GM23338 (cell line): ENCODE data around the gene ANKRD55. TPM values are rescaled to one million over a fixed set of nuclear protein-coding genes. Genes with fewer than 3 reads are reported as not detected.

Experiments used
- ATAC-seq: fragments of 200-7000 bp; cut with Tn5 transposase; 3 replicates; pipeline ENCODE4 v1.9.1; 2020
- DNase-seq: peaks from one replicate; pipeline ENCODE4 v3.0.0-alpha.2; 2015; ENCODE audit warnings: low spot score
- H2AFZ ChIP-seq: fragments of 200-600 bp; sonication (generic); 2 replicates; pipeline ENCODE4 v1.8.0; 2016; ENCODE audit warnings: antibody characterized with exemption, mild to moderate bottlenecking, moderate library complexity
- H3F3A ChIP-seq: fragments of 200-600 bp; sonication (generic); replicated peaks from 2 replicates; pipeline ENCODE4 v1.8.0; 2017; ENCODE audit warnings: antibody characterized with exemption, mixed run types, low read depth
- H3K27ac ChIP-seq: fragments of 200-600 bp; sonication (generic); 2 replicates; pipeline ENCODE4 v1.6.1; 2016; ENCODE audit warnings: low read depth
- H3K27me3 ChIP-seq: fragments of 200-600 bp; sonication (generic); 2 replicates; pipeline ENCODE4 v1.8.0; 2016; ENCODE audit warnings: mild to moderate bottlenecking, mixed run types, moderate library complexity; ENCODE audit not compliant: insufficient read depth
- H3K36me3 ChIP-seq: fragments of 200-600 bp; sonication (generic); 2 replicates; pipeline ENCODE4 v1.8.0; 2016; ENCODE audit warnings: mild to moderate bottlenecking; ENCODE audit not compliant: insufficient read depth
- H3K4me1 ChIP-seq: fragments of 200-600 bp; sonication (generic); 2 replicates; pipeline ENCODE4 v1.8.0; 2016; ENCODE audit warnings: mild to moderate bottlenecking, moderate library complexity; ENCODE audit not compliant: insufficient read depth
- H3K4me2 ChIP-seq: fragments of 200-600 bp; sonication (generic); 2 replicates; pipeline ENCODE4 v1.7.1; 2017; ENCODE audit warnings: mixed run types
- H3K4me3 ChIP-seq: fragments of 200-600 bp; sonication (generic); 2 replicates; pipeline ENCODE4 v1.6.1; 2016; ENCODE audit warnings: mixed run types
- H3K79me2 ChIP-seq: fragments of 200-600 bp; sonication (generic); replicated peaks from 2 replicates; pipeline ENCODE4 v1.8.0; 2017; ENCODE audit warnings: mild to moderate bottlenecking; ENCODE audit not compliant: insufficient read depth
- H3K9me2 ChIP-seq: fragments of 200-600 bp; sonication (generic); 2 replicates; pipeline ENCODE4 v1.8.0; 2017; ENCODE audit not compliant: insufficient read depth
- H4K20me1 ChIP-seq: fragments of 200-600 bp; sonication (generic); replicated peaks from 2 replicates; pipeline ENCODE4 v1.8.0; 2017; ENCODE audit warnings: mild to moderate bottlenecking; ENCODE audit not compliant: insufficient read depth
- H3K27ac Mint-ChIP-seq: 2 replicates; pipeline ENCODE4 v1.8.0; 2020; ENCODE audit warnings: inconsistent platforms, mild to moderate bottlenecking, moderate library complexity, mixed read lengths
- H3K27me3 Mint-ChIP-seq: 3 replicates; pipeline ENCODE4 v1.8.0; 2022; ENCODE audit warnings: low read depth, mild to moderate bottlenecking, moderate library complexity, mixed read lengths, inconsistent platforms; ENCODE audit not compliant: insufficient read depth, poor library complexity
- H3K36me3 Mint-ChIP-seq: 3 replicates; pipeline ENCODE4 v1.8.0; 2021; ENCODE audit warnings: low read depth, mild to moderate bottlenecking, inconsistent platforms, moderate library complexity, mixed read lengths
- H3K4me1 Mint-ChIP-seq: 3 replicates; pipeline ENCODE4 v1.8.0; 2020; ENCODE audit warnings: mild to moderate bottlenecking, inconsistent platforms, mixed read lengths
- H3K4me3 Mint-ChIP-seq: 3 replicates; pipeline ENCODE4 v1.8.0; 2021; ENCODE audit warnings: moderate library complexity, mild to moderate bottlenecking, inconsistent platforms, mixed read lengths
- H3K9me3 Mint-ChIP-seq: 3 replicates; pipeline ENCODE4 v1.8.0; 2020; ENCODE audit warnings: moderate library complexity, mild to moderate bottlenecking, inconsistent platforms, mixed read lengths
- CREB1 ChIP-seq: fragments of 250-450 bp; sonication (Bioruptor Pico); IDR thresholded peaks from 2 replicates; pipeline ENCODE4 v1.5.0; 2020; ENCODE audit warnings: low read depth, mild to moderate bottlenecking, moderate library complexity
- EZH2 ChIP-seq: fragments of 200-600 bp; sonication (generic); IDR thresholded peaks from one replicate; pipeline ENCODE4 v1.8.0; 2017; ENCODE audit warnings: antibody characterized with exemption, mild to moderate bottlenecking, low read depth; ENCODE audit not compliant: unreplicated experiment
- NANOG ChIP-seq: IDR thresholded peaks from 2 replicates; pipeline ENCODE4 v1.6.1; 2016; ENCODE audit warnings: antibody characterized with exemption, borderline replicate concordance
- POLR2AphosphoS5 ChIP-seq: IDR thresholded peaks from 2 replicates; pipeline ENCODE4 v1.6.1; 2016; ENCODE audit warnings: antibody characterized with exemption, low read depth
- ZNF114 ChIP-seq: fragments of 250-450 bp; sonication (Bioruptor Pico); IDR thresholded peaks from 2 replicates; pipeline ENCODE4 v1.5.0; 2020; ENCODE audit warnings: mild to moderate bottlenecking, moderate library complexity
- ZNF331 ChIP-seq: fragments of 250-450 bp; sonication (Bioruptor Pico); IDR thresholded peaks from 2 replicates; pipeline ENCODE4 v1.5.0; 2020; ENCODE audit warnings: low read depth, mild to moderate bottlenecking, moderate library complexity
- polyA plus RNA-seq: library from polyadenylated mRNA; unstranded; fragments of >200 nt; fragmentation: Nextera tagmentation; extraction: Ambion mirVana; gene quantifications from 2 replicates; pipeline ENCODE4 v1.2.1, GENCODE V29; 2016
- total RNA-seq: library from RNA; depleted of rRNA; stranded (reverse); fragments of >200 nt; shearing (Covaris generic); gene quantifications from 2 replicates; pipeline ENCODE4 v1.2.3, GENCODE V29; 2014
- TF ChIP-seq, protein P1 (sequence below), 2 experiments: fragments of 200-600 bp in 1 of 2; sonication (generic) in 1 of 2; conservative IDR thresholded peaks; 2 replicates each; pipeline versions ENCODE4 v1.5.1 to v1.6.1; 2016 to 2017; ENCODE audit warnings: antibody characterized with exemption in 2 of 2, low read depth in 2 of 2, mild to moderate bottlenecking in 2 of 2, moderate library complexity in 1 of 2
- TF ChIP-seq, protein P2 (sequence below): fragments of 250-450 bp; sonication (Bioruptor Pico); IDR thresholded peaks from 2 replicates; pipeline ENCODE4 v1.5.0; 2020; ENCODE audit warnings: mild to moderate bottlenecking, moderate library complexity

The ANKRD55 gene
- total and polyA plus RNA-seq, 2 experiments from 2014 or later: not detected

DNA sequence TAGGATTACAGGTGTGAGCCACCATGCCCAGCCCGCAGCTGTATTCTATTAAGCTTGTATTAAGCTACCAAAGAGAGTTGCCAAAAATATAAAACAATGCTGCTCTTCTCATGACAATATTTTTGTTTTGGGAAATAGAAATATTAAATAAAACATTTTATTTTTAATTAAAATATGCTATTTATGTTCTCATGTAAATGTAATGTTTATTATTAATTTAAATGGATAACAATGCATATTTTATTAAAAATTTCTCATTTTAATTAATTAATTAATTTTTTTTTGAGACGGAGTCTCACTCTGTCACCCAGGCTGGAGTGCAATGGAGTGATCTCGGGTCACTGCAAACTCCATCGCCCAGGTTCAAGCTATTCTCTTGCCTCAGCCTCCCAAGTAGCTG, 117.5 kb downstream of the ANKRD55 start:
- Histone ChIP-seq H3K4me1 (no peaks in the 10 kb centered on the region), H3K27ac (no peak overlapping the region), H3K27me3 (no peaks in the 10 kb centered on the region), H3F3A (no peaks in the 10 kb centered on the region), H3K36me3 (no peaks in the 10 kb centered on the region; the same call in 1 of the 2 replicates), H3K79me2 (no peaks in the 10 kb centered on the region), H3K4me2 (no peak overlapping the region), H4K20me1 (no peaks in the 10 kb centered on the region), H2AFZ (no peak overlapping the region), H3K9me2 (no peaks in the 10 kb centered on the region), H3K4me3 (no peak overlapping the region)
- Mint-ChIP-seq H3K27ac (no peak overlapping the region), H3K9me3 (peaks cover 5% of the 10 kb centered on the region; the same call in 2 of the 3 replicates), H3K4me3 (no peak overlapping the region), H3K36me3 (no peaks in the 10 kb centered on the region), H3K4me1 (no peaks in the 10 kb centered on the region), H3K27me3 (no peaks in the 10 kb centered on the region)
- TF ChIP-seq NANOG (no peak), POLR2AphosphoS5 (no peak), EZH2 (no peak), ZNF331 (CRISPR knock-in tag) (no peak), ZNF114 (CRISPR knock-in tag) (no peak), CREB1 (CRISPR knock-in tag) (no peak)
- TF ChIP-seq, protein P1, sequence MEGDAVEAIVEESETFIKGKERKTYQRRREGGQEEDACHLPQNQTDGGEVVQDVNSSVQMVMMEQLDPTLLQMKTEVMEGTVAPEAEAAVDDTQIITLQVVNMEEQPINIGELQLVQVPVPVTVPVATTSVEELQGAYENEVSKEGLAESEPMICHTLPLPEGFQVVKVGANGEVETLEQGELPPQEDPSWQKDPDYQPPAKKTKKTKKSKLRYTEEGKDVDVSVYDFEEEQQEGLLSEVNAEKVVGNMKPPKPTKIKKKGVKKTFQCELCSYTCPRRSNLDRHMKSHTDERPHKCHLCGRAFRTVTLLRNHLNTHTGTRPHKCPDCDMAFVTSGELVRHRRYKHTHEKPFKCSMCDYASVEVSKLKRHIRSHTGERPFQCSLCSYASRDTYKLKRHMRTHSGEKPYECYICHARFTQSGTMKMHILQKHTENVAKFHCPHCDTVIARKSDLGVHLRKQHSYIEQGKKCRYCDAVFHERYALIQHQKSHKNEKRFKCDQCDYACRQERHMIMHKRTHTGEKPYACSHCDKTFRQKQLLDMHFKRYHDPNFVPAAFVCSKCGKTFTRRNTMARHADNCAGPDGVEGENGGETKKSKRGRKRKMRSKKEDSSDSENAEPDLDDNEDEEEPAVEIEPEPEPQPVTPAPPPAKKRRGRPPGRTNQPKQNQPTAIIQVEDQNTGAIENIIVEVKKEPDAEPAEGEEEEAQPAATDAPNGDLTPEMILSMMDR (conservative IDR thresholded peaks at IDR 0.05; ENCODE audit: low read depth in 2 of 2): no peak
- TF ChIP-seq, protein P2, sequence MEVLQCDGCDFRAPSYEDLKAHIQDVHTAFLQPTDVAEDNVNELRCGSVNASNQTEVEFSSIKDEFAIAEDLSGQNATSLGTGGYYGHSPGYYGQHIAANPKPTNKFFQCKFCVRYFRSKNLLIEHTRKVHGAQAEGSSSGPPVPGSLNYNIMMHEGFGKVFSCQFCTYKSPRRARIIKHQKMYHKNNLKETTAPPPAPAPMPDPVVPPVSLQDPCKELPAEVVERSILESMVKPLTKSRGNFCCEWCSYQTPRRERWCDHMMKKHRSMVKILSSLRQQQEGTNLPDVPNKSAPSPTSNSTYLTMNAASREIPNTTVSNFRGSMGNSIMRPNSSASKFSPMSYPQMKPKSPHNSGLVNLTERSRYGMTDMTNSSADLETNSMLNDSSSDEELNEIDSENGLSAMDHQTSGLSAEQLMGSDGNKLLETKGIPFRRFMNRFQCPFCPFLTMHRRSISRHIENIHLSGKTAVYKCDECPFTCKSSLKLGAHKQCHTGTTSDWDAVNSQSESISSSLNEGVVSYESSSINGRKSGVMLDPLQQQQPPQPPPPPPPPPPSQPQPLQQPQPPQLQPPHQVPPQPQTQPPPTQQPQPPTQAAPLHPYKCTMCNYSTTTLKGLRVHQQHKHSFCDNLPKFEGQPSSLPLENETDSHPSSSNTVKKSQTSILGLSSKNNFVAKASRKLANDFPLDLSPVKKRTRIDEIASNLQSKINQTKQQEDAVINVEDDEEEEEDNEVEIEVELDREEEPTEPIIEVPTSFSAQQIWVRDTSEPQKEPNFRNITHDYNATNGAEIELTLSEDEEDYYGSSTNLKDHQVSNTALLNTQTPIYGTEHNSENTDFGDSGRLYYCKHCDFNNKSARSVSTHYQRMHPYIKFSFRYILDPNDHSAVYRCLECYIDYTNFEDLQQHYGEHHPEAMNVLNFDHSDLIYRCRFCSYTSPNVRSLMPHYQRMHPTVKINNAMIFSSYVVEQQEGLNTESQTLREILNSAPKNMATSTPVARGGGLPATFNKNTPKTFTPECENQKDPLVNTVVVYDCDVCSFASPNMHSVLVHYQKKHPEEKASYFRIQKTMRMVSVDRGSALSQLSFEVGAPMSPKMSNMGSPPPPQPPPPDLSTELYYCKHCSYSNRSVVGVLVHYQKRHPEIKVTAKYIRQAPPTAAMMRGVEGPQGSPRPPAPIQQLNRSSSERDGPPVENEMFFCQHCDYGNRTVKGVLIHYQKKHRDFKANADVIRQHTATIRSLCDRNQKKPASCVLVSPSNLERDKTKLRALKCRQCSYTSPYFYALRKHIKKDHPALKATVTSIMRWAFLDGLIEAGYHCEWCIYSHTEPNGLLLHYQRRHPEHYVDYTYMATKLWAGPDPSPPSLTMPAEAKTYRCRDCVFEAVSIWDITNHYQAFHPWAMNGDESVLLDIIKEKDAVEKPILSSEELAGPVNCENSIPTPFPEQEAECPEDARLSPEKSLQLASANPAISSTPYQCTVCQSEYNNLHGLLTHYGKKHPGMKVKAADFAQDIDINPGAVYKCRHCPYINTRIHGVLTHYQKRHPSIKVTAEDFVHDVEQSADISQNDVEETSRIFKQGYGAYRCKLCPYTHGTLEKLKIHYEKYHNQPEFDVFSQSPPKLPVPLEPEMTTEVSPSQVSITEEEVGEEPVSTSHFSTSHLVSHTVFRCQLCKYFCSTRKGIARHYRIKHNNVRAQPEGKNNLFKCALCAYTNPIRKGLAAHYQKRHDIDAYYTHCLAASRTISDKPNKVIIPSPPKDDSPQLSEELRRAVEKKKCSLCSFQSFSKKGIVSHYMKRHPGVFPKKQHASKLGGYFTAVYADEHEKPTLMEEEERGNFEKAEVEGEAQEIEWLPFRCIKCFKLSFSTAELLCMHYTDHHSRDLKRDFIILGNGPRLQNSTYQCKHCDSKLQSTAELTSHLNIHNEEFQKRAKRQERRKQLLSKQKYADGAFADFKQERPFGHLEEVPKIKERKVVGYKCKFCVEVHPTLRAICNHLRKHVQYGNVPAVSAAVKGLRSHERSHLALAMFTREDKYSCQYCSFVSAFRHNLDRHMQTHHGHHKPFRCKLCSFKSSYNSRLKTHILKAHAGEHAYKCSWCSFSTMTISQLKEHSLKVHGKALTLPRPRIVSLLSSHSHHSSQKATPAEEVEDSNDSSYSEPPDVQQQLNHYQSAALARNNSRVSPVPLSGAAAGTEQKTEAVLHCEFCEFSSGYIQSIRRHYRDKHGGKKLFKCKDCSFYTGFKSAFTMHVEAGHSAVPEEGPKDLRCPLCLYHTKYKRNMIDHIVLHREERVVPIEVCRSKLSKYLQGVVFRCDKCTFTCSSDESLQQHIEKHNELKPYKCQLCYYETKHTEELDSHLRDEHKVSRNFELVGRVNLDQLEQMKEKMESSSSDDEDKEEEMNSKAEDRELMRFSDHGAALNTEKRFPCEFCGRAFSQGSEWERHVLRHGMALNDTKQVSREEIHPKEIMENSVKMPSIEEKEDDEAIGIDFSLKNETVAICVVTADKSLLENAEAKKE (CRISPR knock-in tag): no peak
- DNase-seq: no peak
- no peak for ATAC-seq
